ENCODE measurements around the gene CUL7. TPM values are rescaled to one million over a fixed set of nuclear protein-coding genes. Genes with fewer than 3 reads are reported as not detected.

Gene CUL7
- total and polyA plus RNA-seq, 2 donors (not counting 1 experiment from before 2014, with no cell fraction given), result 21.4 to 60.3 TPM

DNA sequence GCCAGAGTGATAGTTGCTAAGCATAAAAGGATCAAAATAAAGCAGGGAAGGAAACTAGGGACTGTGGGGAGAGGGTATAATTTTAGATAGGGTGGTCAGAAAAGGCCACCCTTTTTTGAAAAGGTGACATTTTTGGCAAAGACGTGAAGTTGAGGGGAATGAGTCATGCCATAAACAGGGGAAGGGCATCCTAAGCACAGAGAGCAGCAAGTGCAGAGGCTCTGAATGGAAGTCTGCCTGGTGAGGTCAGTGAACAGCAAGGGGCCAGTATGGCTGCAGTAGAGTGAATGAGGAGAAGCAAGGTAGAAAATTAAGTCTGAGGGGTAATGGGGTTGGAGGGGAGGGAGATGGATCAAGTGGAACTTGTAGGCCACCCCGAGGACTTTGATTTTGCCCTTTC is 8.2 kb upstream of the CUL7 start:
- peak; percentile 6 to 60 for DNase-seq (ENCODE audit: low read depth in 2 of 2)
- Histone ChIP-seq H3K4me2 (ENCODE audit: extremely low read depth, insufficient read depth, low read length) (no peak overlapping the region), H3K36me3 (ENCODE audit: control insufficient read depth, insufficient read depth, low read length) (peaks cover 2% of the 10 kb centered on the region), H4K20me1 (ENCODE audit: control insufficient read depth, extremely low read depth, insufficient read depth, low read length) (no peaks in the 10 kb centered on the region), H3K79me2 (ENCODE audit: control insufficient read depth, insufficient read depth, low read length) (peaks cover 14% of the 10 kb centered on the region), H2AFZ (ENCODE audit: low read length) (no peak overlapping the region), H3K4me3 (replicated peaks in 1 of 4; ENCODE audit: control extremely low read depth in 1 of 4, insufficient read depth in 1 of 4, low read depth in 3 of 4, low read length in 4 of 4) (no peak overlapping the region), H3K9me3 (ENCODE audit: control insufficient read depth, insufficient read depth, low read depth, low read length) (no peaks in the 10 kb centered on the region), H3K4me1 (ENCODE audit: control insufficient read depth, extremely low read depth, insufficient read depth, low read length) (peaks cover 10% of the 10 kb centered on the region), H3K27ac (ENCODE audit: insufficient read depth, low read length) (no peak overlapping the region), H3K9ac (ENCODE audit: insufficient read depth, low read length) (no peak overlapping the region), H3K27me3 (ENCODE audit: control insufficient read depth, insufficient read depth, low read length) (no peaks in the 10 kb centered on the region)
- TF ChIP-seq EZH2 (IDR thresholded peaks at IDR 0.05; ENCODE audit: low read length, missing control alignments), result no peak
- no peak for TF ChIP-seq CTCF (conservative IDR thresholded peaks at IDR 0.05 in 1 of 2, IDR thresholded peaks at IDR 0.05 in 1 of 2; ENCODE audit: low read depth in 1 of 2, low read length in 2 of 2)

- H3K4me1 ChIP-seq (ENCODE audit: control insufficient read depth, extremely low read depth, insufficient read depth, low read length), result peaks cover 10% of the 10 kb centered on the region
- H4K20me1 ChIP-seq (ENCODE audit: control insufficient read depth, extremely low read depth, insufficient read depth, low read length), result no peaks in the 10 kb centered on the region
- H3K27ac ChIP-seq (ENCODE audit: insufficient read depth, low read length), result no peak overlapping the region
- H3K4me2 ChIP-seq (ENCODE audit: extremely low read depth, insufficient read depth, low read length), result peak overlapping the region; percentile 61
- no peak overlapping the region for H3K9ac ChIP-seq (ENCODE audit: insufficient read depth, low read length)
- TF ChIP-seq CTCF (conservative IDR thresholded peaks at IDR 0.05 in 1 of 2, IDR thresholded peaks at IDR 0.05 in 1 of 2; ENCODE audit: low read depth in 1 of 2, low read length in 2 of 2) (no peak), EZH2 (IDR thresholded peaks at IDR 0.05; ENCODE audit: low read length, missing control alignments) (no peak)
- H3K36me3 ChIP-seq (ENCODE audit: control insufficient read depth, insufficient read depth, low read length), result peaks cover 2% of the 10 kb centered on the region
- H3K9me3 ChIP-seq (ENCODE audit: control insufficient read depth, insufficient read depth, low read depth, low read length), result no peaks in the 10 kb centered on the region
- H3K4me3 ChIP-seq (replicated peaks in 1 of 4; ENCODE audit: control extremely low read depth in 1 of 4, insufficient read depth in 1 of 4, low read depth in 3 of 4, low read length in 4 of 4), result peak overlapping the region in 1 of 4 experiments; percentile 91
- no peak for DNase-seq (ENCODE audit: low read depth in 2 of 2)
- no peak overlapping the region for H2AFZ ChIP-seq (ENCODE audit: low read length)
- no peaks in the 10 kb centered on the region for H3K27me3 ChIP-seq (ENCODE audit: control insufficient read depth, insufficient read depth, low read length)
- peaks cover 14% of the 10 kb centered on the region for H3K79me2 ChIP-seq (ENCODE audit: control insufficient read depth, insufficient read depth, low read length)
Measured at GRCh38 chr6:43060755-43061633, 7.3 kb upstream of the CUL7 start.

DNA sequence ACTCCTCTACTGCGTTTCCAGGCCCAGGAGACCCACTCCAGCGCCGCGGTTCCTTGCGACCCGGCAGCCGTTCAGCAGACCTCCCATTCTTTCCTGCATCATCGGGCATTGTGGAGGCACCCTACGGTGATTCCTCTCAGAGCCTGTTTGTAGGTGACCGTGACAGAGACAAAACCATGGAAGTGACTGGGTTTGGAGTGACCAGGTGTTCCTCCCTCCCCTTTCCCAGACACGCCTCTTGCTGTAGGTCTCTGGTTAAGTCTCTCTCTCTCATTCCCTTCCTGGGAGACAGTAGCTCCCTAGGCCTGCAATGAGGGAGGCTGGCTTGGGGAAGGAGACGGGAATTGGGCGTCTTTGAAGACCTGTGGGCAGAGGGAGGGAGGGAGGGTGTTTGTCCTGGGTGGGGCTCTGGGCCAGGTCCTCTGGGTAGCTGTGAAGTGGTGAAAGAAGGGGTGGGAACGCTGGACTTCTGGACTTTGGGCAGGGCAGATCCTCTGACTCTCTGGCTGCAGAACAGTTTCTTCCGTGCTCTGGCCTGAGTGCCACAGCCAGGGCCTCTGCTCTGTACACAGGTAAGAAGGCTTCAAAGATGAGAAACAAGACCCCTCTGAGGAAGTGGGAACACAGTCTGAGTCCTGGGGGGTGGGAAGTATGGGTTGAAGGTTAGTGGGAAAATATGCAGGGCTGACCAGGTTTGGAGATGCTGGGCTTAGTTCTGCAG is 6.5 kb upstream of the CUL7 start:
- Histone ChIP-seq H3K27ac (ENCODE audit: insufficient read depth, low read length) (peak overlapping the region; percentile 73), H2AFZ (ENCODE audit: low read length) (peak overlapping the region; percentile 92), H3K4me2 (ENCODE audit: extremely low read depth, insufficient read depth, low read length) (peak overlapping the region; percentile 95), H3K9me3 (ENCODE audit: control insufficient read depth, insufficient read depth, low read depth, low read length) (no peaks in the 10 kb centered on the region), H4K20me1 (ENCODE audit: control insufficient read depth, extremely low read depth, insufficient read depth, low read length) (no peaks in the 10 kb centered on the region), H3K79me2 (ENCODE audit: control insufficient read depth, insufficient read depth, low read length) (peaks cover 14% of the 10 kb centered on the region), H3K4me3 (replicated peaks in 1 of 4; ENCODE audit: control extremely low read depth in 1 of 4, insufficient read depth in 1 of 4, low read depth in 3 of 4, low read length in 4 of 4) (peak overlapping the region; percentile 61 to 99 (median 76)), H3K27me3 (ENCODE audit: control insufficient read depth, insufficient read depth, low read length) (no peaks in the 10 kb centered on the region), H3K4me1 (ENCODE audit: control insufficient read depth, extremely low read depth, insufficient read depth, low read length) (peaks cover 10% of the 10 kb centered on the region), H3K9ac (ENCODE audit: insufficient read depth, low read length) (peak overlapping the region; percentile 69), H3K36me3 (ENCODE audit: control insufficient read depth, insufficient read depth, low read length) (peaks cover 5% of the 10 kb centered on the region)
- DNase-seq (ENCODE audit: low read depth in 2 of 2), result peak; percentile 3 to 16
- no peak for TF ChIP-seq EZH2 (IDR thresholded peaks at IDR 0.05; ENCODE audit: low read length, missing control alignments)
- no peak for TF ChIP-seq CTCF (conservative IDR thresholded peaks at IDR 0.05 in 1 of 2, IDR thresholded peaks at IDR 0.05 in 1 of 2; ENCODE audit: low read depth in 1 of 2, low read length in 2 of 2)
